ENCODE measurements around the gene ALK.

The ALK gene

DNA sequence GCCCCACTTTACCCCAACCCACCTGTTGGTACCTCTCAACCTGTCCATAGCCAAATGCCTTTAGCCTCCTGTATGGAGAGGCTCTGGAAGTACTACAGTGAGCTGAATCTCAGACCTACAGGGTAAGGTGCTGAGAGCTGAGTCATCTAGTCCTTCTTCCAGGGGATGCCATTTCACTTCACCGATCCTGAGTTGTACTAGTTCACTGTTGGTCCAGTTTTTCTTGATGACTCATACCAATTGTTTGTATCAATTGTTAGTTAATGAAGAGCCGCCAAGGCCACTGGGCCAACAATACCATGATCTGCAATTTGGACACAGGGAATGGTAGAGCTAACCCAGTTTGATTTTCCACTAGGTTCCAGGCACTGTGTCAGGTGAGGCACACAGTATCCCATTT is 549.2 kb downstream of the ALK start:
- peaks cover 13% of the 10 kb centered on the region for H3K27me3 Mint-ChIP-seq
- no peaks in the 10 kb centered on the region for H3K36me3 Mint-ChIP-seq
- H3K27ac Mint-ChIP-seq: no peak overlapping the region
- no peaks in the 10 kb centered on the region for H3K4me1 Mint-ChIP-seq
- no peak overlapping the region for H3K4me3 Mint-ChIP-seq
- H3K9me3 Mint-ChIP-seq: no peaks in the 10 kb centered on the region

DNA sequence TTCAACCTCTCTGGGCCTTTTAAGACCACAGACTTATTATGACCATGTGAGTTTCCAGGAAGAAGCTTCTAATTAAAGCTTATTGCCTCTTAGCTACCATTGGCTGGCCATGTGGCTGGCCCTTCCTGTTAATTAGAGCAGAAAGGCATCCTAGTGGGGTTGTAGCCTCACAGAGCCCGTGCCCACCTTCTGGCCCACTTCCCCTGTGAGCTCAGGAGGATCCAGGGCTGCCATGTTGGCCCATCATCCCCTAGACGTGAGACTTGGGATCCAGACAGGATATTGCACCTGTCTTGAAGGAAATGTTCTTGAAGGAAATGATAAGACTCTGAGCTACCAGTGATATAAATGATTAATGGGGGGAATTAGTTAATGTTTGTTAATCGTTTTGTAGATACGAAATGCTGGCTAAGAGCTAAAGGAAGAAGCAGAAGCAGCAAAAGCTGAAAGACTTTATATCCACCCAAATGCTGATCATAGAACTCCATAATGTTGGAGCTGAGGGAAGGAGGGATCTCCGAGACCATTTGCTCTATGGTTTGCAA is 550.7 kb downstream of the ALK start:
- Mint-ChIP-seq H3K36me3 (no peaks in the 10 kb centered on the region), H3K27me3 (peaks cover 13% of the 10 kb centered on the region), H3K27ac (no peak overlapping the region), H3K4me3 (no peak overlapping the region), H3K4me1 (no peaks in the 10 kb centered on the region), H3K9me3 (no peaks in the 10 kb centered on the region)

DNA sequence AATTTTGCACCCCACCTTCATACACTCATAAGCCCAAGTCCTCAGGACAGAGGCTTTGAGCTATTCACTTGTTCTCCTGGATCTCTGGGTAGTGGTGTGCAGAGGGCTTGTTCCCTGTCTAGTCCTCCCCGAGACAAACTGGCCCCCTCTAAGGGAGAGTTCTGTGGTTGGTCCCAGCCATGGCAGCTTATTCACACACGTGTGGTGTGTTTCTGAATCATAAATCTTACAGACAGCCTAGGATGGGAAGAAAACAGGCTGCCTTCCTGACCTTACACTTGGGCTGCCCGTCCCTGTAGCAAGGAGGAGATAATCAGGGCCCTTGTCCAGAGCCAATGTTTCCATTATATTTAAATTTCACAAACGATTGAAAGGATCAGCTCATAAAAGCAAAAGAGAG is 551.2 kb downstream of the ALK start:
- Mint-ChIP-seq H3K9me3 (no peaks in the 10 kb centered on the region), H3K4me1 (no peaks in the 10 kb centered on the region), H3K4me3 (no peak overlapping the region), H3K27me3 (peaks cover 12% of the 10 kb centered on the region), H3K27ac (no peak overlapping the region), H3K36me3 (no peaks in the 10 kb centered on the region)

DNA sequence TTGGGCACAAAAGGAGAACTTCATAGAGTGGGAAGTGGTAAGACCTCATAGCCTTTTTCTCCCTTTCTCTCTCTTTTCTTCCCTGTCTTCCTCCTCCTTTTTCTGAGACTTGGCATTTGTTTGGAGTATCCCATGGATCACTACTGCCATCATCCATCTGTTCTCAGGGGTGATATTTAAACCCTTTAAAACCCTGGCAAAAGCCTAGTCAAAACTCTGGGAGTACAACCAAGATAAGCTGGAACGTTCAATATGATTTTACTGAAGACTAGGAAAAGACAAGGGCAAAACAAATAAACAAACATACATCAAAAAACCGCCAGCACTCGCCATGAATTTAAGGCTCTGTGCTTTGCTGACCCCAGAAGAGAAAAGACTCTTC is 552.7 kb downstream of the ALK start:
- Mint-ChIP-seq H3K36me3 (no peaks in the 10 kb centered on the region), H3K9me3 (no peaks in the 10 kb centered on the region), H3K4me3 (no peak overlapping the region), H3K27me3 (peaks cover 12% of the 10 kb centered on the region), H3K27ac (no peak overlapping the region), H3K4me1 (no peaks in the 10 kb centered on the region)

DNA sequence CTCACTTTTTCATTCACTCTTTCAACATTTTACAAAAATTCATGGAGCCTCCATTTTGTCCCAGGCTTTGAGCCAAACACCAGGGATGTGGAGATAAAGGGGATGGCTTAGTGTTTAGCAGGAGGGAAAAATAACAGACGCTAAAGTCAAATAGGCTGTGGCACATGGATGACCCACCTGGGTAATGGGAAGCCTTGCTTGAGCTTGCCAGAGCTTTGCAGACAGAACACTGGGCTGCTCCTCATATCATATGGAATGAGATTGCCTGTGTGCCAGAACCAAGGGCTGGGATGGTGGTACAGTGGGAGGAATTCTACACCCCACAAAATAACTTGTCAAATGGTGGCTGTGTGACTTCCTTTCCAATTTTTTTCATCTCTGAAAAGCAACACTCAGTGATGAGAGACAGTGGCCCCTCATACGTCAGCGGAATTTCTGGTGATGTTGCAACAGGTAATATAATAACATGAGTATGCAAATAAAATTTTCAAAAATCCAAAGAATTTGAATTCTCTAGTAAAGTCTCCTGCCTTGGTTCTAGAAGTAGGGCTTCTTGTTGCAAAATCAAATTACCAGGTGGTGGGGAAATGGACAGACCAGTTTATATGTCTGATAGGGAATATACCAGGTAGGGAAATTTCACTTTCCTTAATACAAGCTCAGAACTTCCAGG is 553.3 kb downstream of the ALK start:
- Mint-ChIP-seq H3K27me3 (peaks cover 12% of the 10 kb centered on the region), H3K36me3 (no peaks in the 10 kb centered on the region)

DNA sequence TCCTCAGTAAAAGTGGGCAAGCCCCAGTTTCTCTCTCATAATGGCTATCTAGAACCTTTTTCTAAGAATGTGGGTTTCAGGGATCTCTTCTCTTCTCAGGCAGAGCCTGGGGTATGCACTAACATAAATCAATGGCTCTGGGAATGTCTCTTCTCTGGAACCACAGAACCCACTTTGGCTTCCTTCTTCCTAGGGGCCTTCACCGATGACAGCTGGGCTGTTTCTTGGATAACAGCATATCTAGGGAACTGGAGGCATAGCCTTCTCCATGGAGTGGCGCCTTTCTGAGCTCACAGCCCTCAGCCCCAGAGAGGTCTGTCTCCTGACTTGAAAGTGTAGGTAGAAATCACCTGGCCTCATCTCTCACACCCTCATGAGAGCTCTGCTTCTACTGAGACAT is 558.3 kb downstream of the ALK start:
- Mint-ChIP-seq H3K27ac (no peak overlapping the region), H3K27me3 (peaks cover 3% of the 10 kb centered on the region), H3K4me3 (no peak overlapping the region), H3K4me1 (no peaks in the 10 kb centered on the region), H3K9me3 (no peaks in the 10 kb centered on the region), H3K36me3 (no peaks in the 10 kb centered on the region)

More for the DNA sequence above, 553.3 kb downstream of the ALK start:
- no peak overlapping the region for H3K27ac Mint-ChIP-seq
- H3K4me1 Mint-ChIP-seq: no peaks in the 10 kb centered on the region
- H3K4me3 Mint-ChIP-seq: no peak overlapping the region
- H3K9me3 Mint-ChIP-seq: no peaks in the 10 kb centered on the region

DNA sequence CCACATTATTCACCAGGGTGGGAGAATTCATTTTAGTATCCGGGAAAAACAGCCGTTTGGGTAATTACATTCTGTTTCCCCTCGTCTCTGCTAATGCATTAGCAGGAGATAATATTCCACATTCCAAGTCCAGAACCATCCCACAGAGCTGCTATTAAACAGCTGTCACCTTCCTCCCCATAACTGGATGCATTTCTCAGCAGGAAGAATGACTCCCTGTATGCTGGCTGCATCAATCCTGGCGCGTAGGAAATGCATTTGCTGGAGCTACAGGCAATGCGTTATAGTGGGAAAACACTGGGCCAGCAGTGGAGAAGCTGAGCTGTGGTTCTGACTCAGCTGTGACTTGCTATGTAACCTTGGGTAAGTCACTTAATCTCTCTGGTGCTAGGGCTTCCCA is 560.2 kb downstream of the ALK start:
- Mint-ChIP-seq H3K4me1 (no peaks in the 10 kb centered on the region), H3K27ac (no peak overlapping the region), H3K4me3 (no peak overlapping the region), H3K9me3 (no peaks in the 10 kb centered on the region), H3K36me3 (no peaks in the 10 kb centered on the region), H3K27me3 (peaks cover 3% of the 10 kb centered on the region)

DNA sequence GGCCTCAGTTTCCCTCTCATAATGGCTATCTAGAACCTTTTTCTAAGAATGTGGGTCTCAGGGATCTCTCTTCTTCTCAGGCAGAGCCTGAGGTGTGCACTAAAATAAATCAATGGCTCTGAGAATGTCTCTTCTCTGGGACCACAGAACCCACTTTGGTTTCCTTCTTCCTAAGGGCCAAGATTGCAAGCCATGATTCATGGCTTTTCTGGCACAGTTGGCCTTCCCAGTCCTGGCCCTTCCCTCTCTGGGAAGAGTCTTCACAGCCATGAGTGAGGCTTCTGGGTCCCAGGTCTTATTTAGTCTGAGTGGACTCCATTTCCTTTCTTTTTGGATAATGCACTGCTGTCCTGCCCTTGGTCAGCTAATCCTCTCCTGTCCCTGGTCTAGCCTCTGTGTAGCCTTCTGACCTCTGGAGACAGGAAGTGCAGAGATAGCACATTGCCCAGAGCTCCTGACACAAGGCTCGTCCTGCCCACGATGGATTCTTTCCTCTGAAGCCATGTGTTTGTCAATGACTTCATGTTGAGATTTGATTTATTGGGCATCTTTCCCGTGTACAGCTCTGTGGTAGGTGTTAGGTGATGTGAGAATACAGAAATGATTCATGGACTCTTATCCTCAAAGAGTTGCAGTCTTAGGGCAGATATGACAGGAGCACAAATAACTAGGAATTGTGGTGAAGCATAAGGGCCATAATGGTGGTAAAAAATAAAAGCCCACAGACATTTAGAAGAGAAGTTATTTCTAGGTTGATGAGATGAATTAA is 561.2 kb downstream of the ALK start:
- Mint-ChIP-seq H3K9me3 (no peaks in the 10 kb centered on the region), H3K4me3 (no peak overlapping the region), H3K27ac (no peak overlapping the region), H3K4me1 (no peaks in the 10 kb centered on the region), H3K36me3 (no peaks in the 10 kb centered on the region), H3K27me3 (peaks cover 3% of the 10 kb centered on the region)

DNA sequence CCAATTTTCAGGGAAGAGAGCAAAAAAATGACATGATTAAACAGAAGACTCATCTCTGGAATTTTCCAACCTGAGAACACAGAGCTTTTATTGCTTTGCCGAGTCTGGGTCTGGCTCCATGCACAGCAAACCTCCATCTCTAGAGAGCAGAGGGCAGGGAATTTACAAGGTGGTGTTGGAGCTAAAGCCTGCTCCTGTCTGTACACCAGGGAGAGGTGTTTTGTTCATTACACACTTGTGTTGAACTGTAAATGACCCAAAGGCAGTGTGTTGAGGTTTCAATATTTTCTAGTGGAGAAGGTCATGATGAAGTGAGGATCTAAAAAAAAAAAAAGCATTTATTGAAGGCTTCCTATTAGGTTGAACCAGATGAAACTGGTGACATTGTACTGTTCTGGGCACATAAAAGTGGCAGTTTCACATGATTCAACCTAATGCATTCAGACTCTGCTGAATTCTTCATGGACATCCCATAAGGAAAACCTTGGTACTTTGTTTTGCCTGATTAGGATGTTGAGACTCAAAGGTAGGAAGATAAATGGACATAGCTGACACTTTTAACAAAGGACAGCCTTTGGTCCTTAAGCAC is 567.9 kb downstream of the ALK start:
- no peaks in the 10 kb centered on the region for H3K4me1 Mint-ChIP-seq
- H3K27me3 Mint-ChIP-seq: peaks cover 4% of the 10 kb centered on the region
- H3K36me3 Mint-ChIP-seq: no peaks in the 10 kb centered on the region
- no peak overlapping the region for H3K27ac Mint-ChIP-seq
- no peaks in the 10 kb centered on the region for H3K9me3 Mint-ChIP-seq
- no peak overlapping the region for H3K4me3 Mint-ChIP-seq

DNA sequence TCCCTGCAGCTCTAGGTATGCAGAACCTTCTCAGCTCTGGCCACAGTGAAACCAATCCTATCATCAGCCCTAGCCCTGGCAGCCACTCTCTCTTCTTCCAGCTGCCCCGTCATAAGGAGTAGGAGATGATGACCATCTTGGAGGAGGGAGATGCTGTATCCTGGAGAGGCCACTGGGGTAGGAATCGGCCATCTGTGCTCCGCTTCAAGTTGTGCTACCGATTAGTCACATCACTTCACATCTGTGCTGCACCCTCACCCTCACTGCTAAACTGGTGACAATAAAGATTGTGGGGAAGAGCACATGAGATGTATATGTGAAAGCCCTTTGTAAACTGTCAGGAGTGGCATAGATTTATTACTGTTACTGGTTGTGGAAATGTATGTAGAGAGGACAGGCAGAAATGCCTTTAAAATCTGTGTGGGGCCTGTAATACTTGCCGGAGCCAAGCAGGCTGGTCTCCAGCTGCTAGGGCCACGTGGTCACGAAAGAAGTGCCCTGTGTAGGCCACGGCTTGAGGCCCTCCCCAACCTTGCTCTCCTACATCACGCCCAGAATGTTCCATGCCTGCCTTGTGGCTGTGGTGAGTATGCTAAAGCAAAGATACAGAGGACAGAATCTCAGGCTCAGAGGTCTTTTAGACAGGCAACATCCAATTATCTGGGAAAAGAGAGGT is 569.3 kb downstream of the ALK start:
- Mint-ChIP-seq H3K4me1 (no peaks in the 10 kb centered on the region), H3K27ac (no peak overlapping the region), H3K9me3 (no peaks in the 10 kb centered on the region), H3K4me3 (no peak overlapping the region), H3K27me3 (peaks cover 6% of the 10 kb centered on the region), H3K36me3 (no peaks in the 10 kb centered on the region)

DNA sequence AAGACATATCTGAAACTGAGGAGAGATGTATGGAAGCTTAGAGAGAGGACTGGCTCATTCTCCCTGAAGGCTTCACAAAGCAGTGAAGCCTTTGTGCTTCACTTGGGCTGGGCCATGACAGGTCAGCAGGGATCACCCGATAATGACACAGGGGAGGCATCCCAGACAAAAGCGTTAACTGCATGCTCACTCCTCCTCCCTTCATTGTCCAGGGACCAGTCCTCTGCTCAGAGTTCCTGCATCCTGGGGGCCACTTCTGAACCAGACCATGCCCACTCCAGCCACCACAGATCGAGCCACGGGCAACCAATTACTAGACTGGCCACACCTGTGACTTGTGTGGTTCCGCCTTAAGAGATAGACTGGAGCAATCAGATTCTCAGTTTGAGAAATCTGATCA is 570.1 kb downstream of the ALK start:
- no peaks in the 10 kb centered on the region for H3K4me1 Mint-ChIP-seq
- H3K9me3 Mint-ChIP-seq: no peaks in the 10 kb centered on the region
- H3K36me3 Mint-ChIP-seq: no peaks in the 10 kb centered on the region
- H3K27ac Mint-ChIP-seq: no peak overlapping the region
- peaks cover 6% of the 10 kb centered on the region for H3K27me3 Mint-ChIP-seq
- no peak overlapping the region for H3K4me3 Mint-ChIP-seq

DNA sequence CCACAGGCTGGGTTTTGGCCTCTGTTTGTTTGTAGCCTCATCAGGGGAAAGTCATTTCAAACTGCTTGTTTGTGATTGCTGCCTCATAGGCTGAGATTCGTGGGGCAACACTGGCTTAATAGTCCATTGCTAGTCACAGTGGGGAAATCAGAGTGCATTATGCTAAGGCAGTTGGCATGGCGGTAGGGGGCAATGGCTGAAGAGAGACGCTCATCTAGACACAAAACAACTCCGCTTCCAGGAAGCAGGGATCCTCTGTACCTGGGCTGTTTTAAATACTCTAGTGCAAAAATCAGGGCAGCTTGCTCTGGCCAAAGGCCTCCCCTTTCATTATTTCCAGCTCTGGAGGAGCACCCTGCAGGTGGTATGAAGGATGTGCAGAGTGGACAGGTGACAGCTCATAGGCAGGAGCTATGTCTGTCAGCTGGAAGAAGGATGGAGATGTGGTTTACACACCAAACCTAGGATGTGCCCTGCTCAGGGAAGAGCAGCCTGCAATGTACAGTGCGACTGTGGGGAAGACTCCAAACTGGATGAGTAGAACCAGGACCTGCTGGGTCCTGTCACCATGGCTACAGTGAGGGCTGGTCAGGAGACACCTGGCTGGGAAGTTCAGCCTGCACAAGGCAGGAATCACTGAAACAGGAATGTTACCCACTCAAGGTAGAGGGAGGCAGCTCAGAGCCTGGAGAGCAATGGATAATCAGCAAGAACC is 571.9 kb downstream of the ALK start:
- Mint-ChIP-seq H3K4me1 (no peaks in the 10 kb centered on the region), H3K27ac (no peak overlapping the region), H3K27me3 (peaks cover 9% of the 10 kb centered on the region), H3K4me3 (no peak overlapping the region), H3K9me3 (no peaks in the 10 kb centered on the region), H3K36me3 (no peaks in the 10 kb centered on the region)

DNA sequence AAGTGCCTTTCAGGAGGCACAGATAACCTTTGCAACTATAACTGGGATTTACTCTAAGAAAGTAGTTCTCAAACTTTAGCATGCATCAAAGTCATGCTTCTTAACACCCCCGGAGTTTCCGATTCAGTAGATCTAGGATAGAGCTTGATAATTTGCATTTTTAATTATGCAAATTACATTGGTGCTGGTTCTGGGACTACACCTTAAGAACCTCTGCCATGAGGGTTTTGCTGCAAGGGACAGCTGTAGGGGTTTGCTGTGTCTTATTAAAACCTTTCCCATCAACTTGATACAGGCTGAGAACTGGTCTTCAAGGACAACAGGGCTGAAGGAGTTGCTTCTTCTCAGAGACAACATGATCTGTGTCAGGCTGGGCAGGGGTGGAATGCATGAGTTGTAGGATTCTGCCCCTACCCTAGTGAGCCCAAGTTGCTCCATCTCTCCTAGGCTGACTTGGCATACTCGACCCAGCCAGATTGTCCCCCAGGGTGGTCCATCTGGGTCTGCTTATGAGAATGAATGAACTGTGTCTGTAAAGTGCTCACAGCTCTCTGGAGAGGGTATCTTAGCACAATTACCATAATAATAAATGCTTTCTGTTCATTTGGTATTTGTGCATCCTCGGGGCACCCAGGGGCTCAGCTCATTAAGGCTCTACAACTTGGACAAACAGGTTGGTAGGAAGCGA is 573.5 kb downstream of the ALK start:
- no peaks in the 10 kb centered on the region for H3K4me1 Mint-ChIP-seq
- peaks cover 9% of the 10 kb centered on the region for H3K27me3 Mint-ChIP-seq
- H3K4me3 Mint-ChIP-seq: no peak overlapping the region
- no peak overlapping the region for H3K27ac Mint-ChIP-seq
- H3K36me3 Mint-ChIP-seq: no peaks in the 10 kb centered on the region
- no peaks in the 10 kb centered on the region for H3K9me3 Mint-ChIP-seq

DNA sequence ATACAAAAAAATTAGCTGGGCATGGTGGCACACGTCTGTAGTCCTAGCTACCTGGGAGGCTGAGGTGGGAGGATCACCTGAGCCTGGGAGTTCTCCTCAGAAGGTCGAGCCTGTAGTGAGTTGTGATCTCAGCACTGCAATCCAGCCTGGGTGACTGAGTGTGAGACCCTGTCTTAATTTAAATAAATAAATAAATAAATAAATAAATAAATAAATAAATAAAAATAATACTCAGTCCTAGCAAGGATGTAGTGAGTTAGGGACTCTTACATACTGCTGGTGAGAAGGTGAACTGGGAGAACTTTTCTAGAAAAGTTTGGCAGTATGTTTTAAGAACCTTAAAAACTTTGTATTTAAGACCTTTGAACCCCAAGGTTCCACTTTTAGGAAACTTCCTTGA is 576.1 kb downstream of the ALK start:
- Mint-ChIP-seq H3K4me1 (no peaks in the 10 kb centered on the region), H3K4me3 (no peak overlapping the region), H3K27me3 (peaks cover 7% of the 10 kb centered on the region), H3K9me3 (no peaks in the 10 kb centered on the region), H3K36me3 (no peaks in the 10 kb centered on the region), H3K27ac (no peak overlapping the region)

DNA sequence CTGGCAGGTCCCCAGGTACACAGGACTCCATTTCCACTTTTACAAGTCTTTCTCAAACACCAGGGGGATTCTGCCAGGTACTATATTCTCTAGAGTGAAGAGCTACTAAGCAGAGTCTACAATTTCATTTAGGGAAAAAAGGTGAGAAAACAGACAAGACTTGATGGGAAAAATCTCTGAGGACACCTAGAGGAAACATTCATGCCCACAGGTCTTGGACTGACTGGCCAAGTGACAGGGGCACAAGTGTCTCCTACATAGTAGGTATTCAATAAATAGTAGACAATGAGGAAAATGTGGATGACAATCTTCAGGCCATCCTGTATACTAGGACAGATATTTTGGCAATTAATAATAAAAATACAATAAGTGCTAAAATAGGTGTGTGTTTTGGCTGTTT is 577.6 kb downstream of the ALK start:
- no peaks in the 10 kb centered on the region for H3K36me3 Mint-ChIP-seq
- no peak overlapping the region for H3K4me3 Mint-ChIP-seq
- no peaks in the 10 kb centered on the region for H3K9me3 Mint-ChIP-seq
- H3K4me1 Mint-ChIP-seq: no peaks in the 10 kb centered on the region
- H3K27me3 Mint-ChIP-seq: peaks cover 4% of the 10 kb centered on the region
- no peak overlapping the region for H3K27ac Mint-ChIP-seq
